IPS-20b (cell line): ENCODE measurements around the gene LMTK3.
"Not testable (repeated sequence)": the region's sequence is repeated elsewhere in the genome, so short reads cannot be mapped to it uniquely, and the experiment has no call there.

Experiments used
- H3K27ac ChIP-seq: one replicate; pipeline ENCODE4 v1.5.1; 2013; ENCODE audit warnings: low read length
- H3K27me3 ChIP-seq: 2 replicates; pipeline ENCODE4 v1.6.1; 2013; ENCODE audit warnings: mild to moderate bottlenecking, low read length, inconsistent platforms; ENCODE audit not compliant: insufficient read depth
- H3K36me3 ChIP-seq: 2 replicates; pipeline ENCODE4 v1.6.1; 2013; ENCODE audit warnings: low read depth, mild to moderate bottlenecking, inconsistent platforms, low read length, moderate library complexity; ENCODE audit not compliant: insufficient read depth
- H3K4me1 ChIP-seq: 2 replicates; pipeline ENCODE4 v1.6.1; 2013; ENCODE audit warnings: mild to moderate bottlenecking, control low read depth, inconsistent platforms, low read length, moderate library complexity; ENCODE audit not compliant: insufficient read depth
- H3K4me3 ChIP-seq: 2 replicates; pipeline ENCODE4 v1.5.1; 2013; ENCODE audit warnings: mild to moderate bottlenecking, low read length, inconsistent platforms
- H3K9ac ChIP-seq: 2 replicates; pipeline ENCODE4 v1.6.1; 2013; ENCODE audit warnings: low read depth, mild to moderate bottlenecking, inconsistent platforms, low read length, moderate library complexity
- H3K9me3 ChIP-seq: 2 replicates; pipeline ENCODE4 v1.6.1; 2013; ENCODE audit warnings: mild to moderate bottlenecking, low read depth, low read length, inconsistent platforms; ENCODE audit not compliant: insufficient read depth

The LMTK3 gene

DNA sequence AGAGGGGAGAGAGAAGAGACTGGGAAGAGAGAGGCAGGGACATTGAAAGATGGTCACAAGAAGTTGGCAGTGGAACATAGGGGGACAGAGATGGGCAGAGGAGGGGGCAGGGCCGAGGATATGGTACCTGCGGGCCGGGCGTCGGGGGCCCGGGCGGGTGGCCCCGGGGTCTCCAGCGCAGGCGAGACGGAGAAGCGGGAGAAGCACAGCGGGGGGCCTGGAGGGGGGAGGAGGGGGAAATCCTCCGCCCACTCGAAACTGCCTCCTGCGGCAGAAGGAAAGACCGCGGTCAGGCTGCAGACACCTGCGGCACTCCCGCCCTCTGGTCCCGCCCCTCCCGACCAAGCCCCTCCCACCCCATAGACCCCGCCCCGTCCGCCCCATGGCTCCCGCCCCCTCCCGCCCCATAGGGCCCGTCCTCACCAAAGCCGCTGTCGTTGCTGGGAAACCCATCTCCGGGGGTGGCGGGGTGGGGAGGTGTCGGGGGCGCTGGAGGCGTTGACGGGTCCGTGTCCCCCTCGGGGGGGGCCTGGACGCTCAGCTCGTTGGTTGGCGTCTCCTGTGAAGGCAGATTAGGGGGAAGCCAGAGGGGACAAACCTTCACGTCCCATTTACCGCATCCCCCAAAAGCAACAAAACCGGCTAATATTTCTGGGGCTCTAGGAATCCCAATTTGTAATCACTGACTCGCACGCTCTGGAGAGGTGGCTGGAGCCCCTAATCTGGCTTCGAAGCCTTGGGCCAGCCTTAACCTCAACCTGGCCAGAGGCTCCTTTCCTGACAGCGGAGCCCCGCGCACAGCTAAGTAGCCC, 20.4 kb downstream of the LMTK3 start:
- peak overlapping the region; percentile 74; the same call in 1 of the 2 replicates for H3K9ac ChIP-seq
- peak overlapping the region; percentile 79 for H3K4me3 ChIP-seq

DNA sequence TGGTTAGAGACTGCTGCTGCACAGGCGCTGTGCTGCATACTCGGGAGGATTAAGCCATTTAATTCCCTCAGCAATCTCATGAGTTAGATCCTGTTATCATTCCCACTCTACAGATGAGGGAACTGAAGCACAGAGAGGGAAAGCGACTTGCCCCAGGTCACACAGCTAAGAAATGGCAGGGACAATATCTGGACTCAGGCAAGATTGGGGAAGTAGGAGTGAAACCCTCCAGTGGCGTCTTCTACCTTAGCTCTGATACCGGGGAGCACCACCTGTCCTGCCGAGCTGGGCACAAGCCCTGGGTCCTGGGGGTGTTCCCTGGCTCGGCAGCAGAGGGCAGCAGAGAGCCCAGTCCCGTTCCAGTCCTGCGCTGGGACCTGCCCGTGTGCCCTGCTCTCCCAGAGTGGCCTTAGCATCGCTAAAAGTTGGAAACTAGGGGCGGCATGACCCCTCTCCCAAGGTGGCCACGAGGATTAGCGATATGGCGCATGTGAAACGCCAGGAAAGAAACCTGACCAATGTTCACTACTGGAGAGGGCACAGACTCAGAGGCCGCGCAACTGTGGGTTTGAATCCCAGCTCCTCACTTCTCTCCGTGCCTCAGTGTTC, 21.9 kb downstream of the LMTK3 start:
- H3K36me3 ChIP-seq, result no peaks in the 10 kb centered on the region
- H3K27me3 ChIP-seq, result peaks cover 25% of the 10 kb centered on the region
- H3K27ac ChIP-seq, result no peak overlapping the region
- no peak overlapping the region for H3K4me3 ChIP-seq
- peaks cover 12% of the 10 kb centered on the region; the same call in 1 of the 2 replicates for H3K4me1 ChIP-seq
- no peak overlapping the region for H3K9ac ChIP-seq
- no peaks in the 10 kb centered on the region for H3K9me3 ChIP-seq

More for the DNA sequence above, 20.4 kb downstream of the LMTK3 start:
- Histone ChIP-seq H3K36me3 (no peaks in the 10 kb centered on the region), H3K4me1 (peaks cover 12% of the 10 kb centered on the region; the same call in 1 of the 2 replicates), H3K27me3 (peaks cover 27% of the 10 kb centered on the region), H3K9me3 (no peaks in the 10 kb centered on the region), H3K27ac (no peak overlapping the region)

DNA sequence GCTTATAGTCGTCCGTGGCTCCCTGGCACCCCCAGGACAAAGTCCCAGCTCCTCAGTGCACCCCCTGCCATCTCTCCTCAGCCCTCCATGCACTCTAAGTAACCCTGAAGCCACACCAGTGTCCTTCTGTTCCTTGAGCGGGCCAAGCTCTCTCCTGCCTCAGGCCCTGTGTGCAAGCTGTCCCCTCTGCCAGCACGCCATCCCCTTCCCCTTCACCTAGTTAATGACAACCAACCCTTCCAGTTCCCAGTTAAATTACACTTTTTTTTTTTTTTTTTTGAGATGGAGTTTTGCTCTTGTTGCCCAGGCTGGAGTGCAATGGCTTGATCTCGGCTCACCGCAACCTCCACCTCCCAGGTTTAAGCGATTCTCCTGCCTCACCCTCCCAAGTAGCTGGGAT, 23.2 kb downstream of the LMTK3 start:
- not testable (repeated sequence) for H3K27ac ChIP-seq, H3K9me3 ChIP-seq, H3K4me3 ChIP-seq, H3K36me3 ChIP-seq, H3K9ac ChIP-seq
- Histone ChIP-seq H3K4me1 (peaks cover 12% of the 10 kb centered on the region; the same call in 1 of the 2 replicates), H3K27me3 (peaks cover 17% of the 10 kb centered on the region)

DNA sequence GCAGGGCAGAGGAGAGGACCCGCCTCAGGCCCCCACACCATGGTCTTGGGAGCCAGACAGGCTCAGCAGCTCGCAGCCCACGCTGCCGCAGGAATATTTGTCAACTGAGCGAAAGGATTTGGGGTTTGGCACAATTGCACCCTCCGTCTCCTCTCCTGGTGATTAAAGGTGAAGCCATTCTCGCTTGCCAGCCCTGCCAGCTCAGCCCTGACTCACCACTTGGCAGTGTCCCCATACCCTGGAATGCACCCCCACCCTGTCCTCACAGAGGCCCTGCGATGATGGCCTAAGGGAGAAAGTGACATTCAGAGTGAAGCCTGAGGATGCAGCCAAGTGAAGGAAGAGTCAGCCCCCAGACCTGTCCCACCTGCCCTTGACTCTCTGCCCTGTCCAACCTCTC, 23.7 kb downstream of the LMTK3 start:
- Histone ChIP-seq H3K4me3 (no peak overlapping the region), H3K27me3 (peaks cover 17% of the 10 kb centered on the region), H3K4me1 (peaks cover 12% of the 10 kb centered on the region; the same call in 1 of the 2 replicates), H3K9me3 (no peaks in the 10 kb centered on the region), H3K9ac (no peak overlapping the region), H3K27ac (no peak overlapping the region), H3K36me3 (no peaks in the 10 kb centered on the region)

DNA sequence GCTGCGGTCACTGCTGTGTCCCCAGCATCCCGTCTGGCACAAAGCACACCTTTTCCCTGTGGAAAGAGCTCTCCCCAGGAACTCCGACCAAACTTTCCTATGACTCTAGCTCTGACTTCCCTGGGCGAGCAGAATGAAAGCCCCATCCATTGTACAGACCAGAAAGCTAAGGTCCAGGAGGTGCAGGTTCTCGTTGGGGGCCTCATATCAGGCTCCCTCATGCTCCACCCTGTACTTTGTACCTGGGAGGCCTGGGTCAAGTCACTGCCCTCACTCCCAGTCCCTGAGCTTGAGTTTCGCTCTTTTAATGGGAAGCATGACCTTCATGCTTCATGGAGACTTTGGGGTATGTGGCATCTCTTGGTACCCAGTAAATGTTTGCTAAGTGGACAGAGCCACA, 24.1 kb downstream of the LMTK3 start:
- H3K27ac ChIP-seq, result no peak overlapping the region
- H3K27me3 ChIP-seq, result peaks cover 17% of the 10 kb centered on the region
- H3K4me3 ChIP-seq, result no peak overlapping the region
- H3K4me1 ChIP-seq, result peaks cover 11% of the 10 kb centered on the region; the same call in 1 of the 2 replicates
- H3K36me3 ChIP-seq, result no peaks in the 10 kb centered on the region
- H3K9ac ChIP-seq, result no peak overlapping the region
- H3K9me3 ChIP-seq, result no peaks in the 10 kb centered on the region

DNA sequence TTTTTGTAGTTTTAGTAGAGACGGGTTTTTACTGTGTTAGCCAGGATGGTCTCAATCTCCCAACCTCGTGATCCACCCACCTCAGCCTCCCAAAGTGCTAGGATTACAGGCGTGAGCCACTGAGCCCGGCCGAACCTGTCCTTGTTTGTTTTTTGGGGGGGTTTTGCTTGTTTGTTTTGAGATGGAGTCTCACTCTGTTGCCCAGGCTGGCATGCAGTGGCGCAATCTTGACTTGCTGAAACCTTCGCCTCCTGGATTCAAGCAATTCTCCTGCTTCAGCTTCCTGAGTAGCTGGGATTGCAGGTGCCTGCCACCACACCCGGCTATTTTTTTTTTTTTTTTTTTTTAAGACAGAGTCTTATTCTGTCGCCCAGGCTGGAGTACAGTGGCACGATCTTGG, 24.9 kb downstream of the LMTK3 start:
- H3K9ac ChIP-seq, H3K27ac ChIP-seq, H3K4me1 ChIP-seq, H3K9me3 ChIP-seq, H3K36me3 ChIP-seq, H3K4me3 ChIP-seq: not testable (repeated sequence)
- H3K27me3 ChIP-seq, result peaks cover 17% of the 10 kb centered on the region

DNA sequence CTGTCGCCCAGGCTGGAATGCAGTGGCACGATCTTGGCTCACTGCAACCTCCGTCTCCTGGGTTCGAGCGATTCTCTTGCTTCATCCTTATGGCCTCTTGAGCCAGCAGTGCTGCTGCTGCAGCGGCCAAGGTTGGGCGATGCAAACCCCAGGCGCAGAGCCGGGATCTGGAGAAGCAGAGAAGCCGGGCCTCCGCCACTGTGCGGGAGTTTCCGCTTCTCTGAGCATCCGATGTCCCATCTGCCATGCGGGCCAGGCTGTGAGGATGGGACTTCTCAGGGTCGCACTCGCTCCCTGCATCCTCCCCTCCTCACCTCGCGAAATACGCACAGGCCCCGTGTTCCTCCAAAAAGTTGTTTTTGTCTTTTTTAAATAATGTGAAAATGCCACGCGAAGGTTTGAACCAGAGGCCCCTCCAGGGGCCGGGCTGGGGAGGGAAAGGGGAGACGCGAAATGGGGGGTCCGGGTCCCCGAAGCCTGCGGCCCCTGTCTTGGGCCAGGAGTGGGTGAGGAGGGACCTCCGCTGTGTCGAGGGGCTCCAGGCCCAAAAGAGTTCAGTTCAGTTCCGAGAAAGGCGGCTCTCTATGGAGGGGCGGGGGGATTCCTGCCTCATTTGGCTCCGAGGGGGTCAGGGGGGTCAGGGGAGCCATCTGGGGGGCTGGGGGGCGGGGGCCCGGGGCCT, 26.6 kb downstream of the LMTK3 start:
- peaks cover under 1% of the 10 kb centered on the region; the same call in 1 of the 2 replicates for H3K36me3 ChIP-seq
- H3K27me3 ChIP-seq, result peaks cover 9% of the 10 kb centered on the region
- H3K4me3 ChIP-seq, result no peak overlapping the region
- no peaks in the 10 kb centered on the region for H3K9me3 ChIP-seq
- H3K27ac ChIP-seq, result no peak overlapping the region
- H3K9ac ChIP-seq, result no peak overlapping the region
- H3K4me1 ChIP-seq, result no peaks in the 10 kb centered on the region

DNA sequence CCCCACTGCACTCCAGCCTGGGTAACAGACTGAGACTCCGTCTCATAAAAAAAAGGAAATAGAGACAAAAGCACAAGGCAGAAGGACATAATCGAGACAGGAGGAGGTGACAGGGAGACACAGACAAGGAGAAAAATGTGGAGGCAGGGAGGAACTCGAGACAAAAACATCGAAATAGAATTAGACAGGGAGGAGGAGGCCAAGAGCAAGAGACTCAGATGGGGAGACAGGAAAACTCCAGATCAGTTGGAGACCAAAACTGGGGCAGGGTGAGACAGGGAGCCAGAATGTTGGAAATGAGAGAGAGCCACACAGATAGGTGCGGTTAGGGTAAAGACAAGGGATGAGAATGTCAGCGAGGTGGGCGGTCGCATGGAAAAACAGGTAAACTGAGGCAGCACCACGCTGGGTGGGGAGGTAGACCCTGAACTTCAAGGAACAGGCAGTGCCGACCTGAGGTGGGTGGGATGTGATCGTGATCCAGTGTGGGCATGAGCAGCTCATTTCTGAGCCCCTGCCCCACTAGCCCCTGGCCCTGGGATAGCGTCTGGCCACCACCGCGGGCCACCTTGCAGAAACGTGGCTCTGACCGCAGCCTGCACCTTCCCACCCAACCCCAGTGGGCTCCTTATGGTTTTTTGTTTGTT, 27.3 kb downstream of the LMTK3 start:
- H3K4me1 ChIP-seq, result no peaks in the 10 kb centered on the region
- peaks cover 5% of the 10 kb centered on the region; the same call in 1 of the 2 replicates for H3K27me3 ChIP-seq
- H3K4me3 ChIP-seq, result no peak overlapping the region
- no peak overlapping the region for H3K9ac ChIP-seq
- H3K36me3 ChIP-seq, result peaks cover 8% of the 10 kb centered on the region
- no peaks in the 10 kb centered on the region for H3K9me3 ChIP-seq
- H3K27ac ChIP-seq, result no peak overlapping the region

DNA sequence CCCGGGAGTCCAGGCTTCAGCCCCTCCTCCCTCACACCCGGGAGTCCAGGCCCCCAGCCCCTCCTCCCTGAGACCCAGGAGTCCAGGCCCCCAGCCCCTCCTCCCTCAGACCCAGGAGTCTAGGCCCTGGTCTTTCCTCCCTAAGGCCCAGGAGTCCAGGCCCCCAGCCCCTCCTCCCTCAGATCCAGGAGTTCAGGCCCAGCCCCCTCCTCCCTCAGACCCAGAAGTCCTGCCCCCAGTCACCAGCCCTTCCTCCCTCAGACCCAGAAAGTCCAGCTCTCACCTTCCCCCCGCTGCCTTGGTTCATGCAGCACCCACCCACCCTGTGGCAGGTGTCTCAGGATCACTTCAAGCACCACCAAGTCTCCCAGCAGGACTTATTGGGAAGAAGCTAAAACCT, 28.3 kb downstream of the LMTK3 start:
- H3K9me3 ChIP-seq, result no peaks in the 10 kb centered on the region
- peaks cover 16% of the 10 kb centered on the region for H3K36me3 ChIP-seq
- H3K9ac ChIP-seq, result no peak overlapping the region
- no peaks in the 10 kb centered on the region for H3K4me1 ChIP-seq
- H3K27ac ChIP-seq, result no peak overlapping the region
- peaks cover 5% of the 10 kb centered on the region; the same call in 1 of the 2 replicates for H3K27me3 ChIP-seq
- H3K4me3 ChIP-seq, result no peak overlapping the region

DNA sequence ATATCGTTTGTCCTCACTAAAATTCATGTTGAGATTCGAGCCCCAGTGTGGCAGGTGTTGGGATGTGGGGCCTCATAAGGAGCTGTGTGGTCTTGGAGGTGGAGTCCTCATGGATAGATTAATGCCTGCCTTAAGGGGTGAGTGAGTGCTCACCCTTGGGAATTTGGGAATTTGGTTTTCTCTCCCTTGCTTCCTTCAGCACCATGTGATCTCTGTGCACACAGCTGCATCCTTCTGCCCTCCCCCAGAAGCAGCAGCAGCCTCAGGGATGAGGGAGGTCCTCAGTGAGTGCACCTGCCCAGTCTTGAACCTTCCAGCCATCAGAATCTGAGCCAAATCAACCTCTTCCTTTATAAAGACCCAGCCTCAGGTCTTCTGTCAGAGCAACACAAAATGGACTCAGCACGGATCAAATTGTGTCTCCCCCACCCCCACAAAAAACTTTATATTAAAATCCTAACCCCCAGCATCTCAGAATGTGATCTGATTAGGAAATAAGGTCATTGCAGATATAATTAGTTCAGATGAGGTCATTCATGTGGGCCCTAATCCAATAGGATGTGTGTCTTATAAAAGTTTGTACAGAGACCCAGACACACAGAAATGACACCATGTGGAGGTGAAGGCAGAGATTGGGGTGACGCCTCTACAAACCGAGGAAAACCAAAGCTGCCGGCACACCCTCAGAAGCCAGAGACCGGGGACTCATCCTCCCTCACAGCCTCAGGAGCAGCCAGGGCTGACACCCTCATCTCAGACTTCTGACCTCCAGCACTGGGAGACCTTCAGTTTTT, 29.6 kb downstream of the LMTK3 start:
- Histone ChIP-seq H3K36me3 (peaks cover 28% of the 10 kb centered on the region), H3K27ac (no peak overlapping the region), H3K4me1 (no peaks in the 10 kb centered on the region), H3K27me3 (no peaks in the 10 kb centered on the region), H3K9ac (no peak overlapping the region), H3K4me3 (no peak overlapping the region), H3K9me3 (no peaks in the 10 kb centered on the region)
